Neural cell (in vitro differentiated cells): ENCODE measurements around the gene RBM14. TPM values are rescaled to one million over a fixed set of nuclear protein-coding genes. Genes with fewer than 3 reads are reported as not detected.

ENCODE experiments used
- H2AFZ ChIP-seq: fragments of 200-600, 300-800 bp; sonication (generic), shearing (Covaris generic); 2 replicates; pipeline ENCODE4 v1.6.0; 2014; ENCODE audit warnings: low read depth, mild to moderate bottlenecking, antibody characterized with exemption, low read length, moderate library complexity
- H3F3A ChIP-seq: fragments of 200-600 bp; shearing (Covaris generic); 2 replicates; pipeline ENCODE4 v1.6.1; 2016; ENCODE audit warnings: mild to moderate bottlenecking, moderate library complexity, mixed read lengths, antibody characterized with exemption, low read length; ENCODE audit not compliant: insufficient read depth, poor library complexity, severe bottlenecking
- H3K27ac ChIP-seq: fragments of 200-600, 300-800 bp; sonication (generic), shearing (Covaris generic); 2 replicates; pipeline ENCODE4 v1.5.1; 2014; ENCODE audit warnings: mild to moderate bottlenecking, low read length, moderate library complexity
- H3K27me3 ChIP-seq: fragments of 300-800, 200-600 bp; sonication (generic), shearing (Covaris generic); 2 replicates; pipeline ENCODE4 v1.6.0; 2014; ENCODE audit warnings: mild to moderate bottlenecking, low read depth, low read length, moderate library complexity; ENCODE audit not compliant: insufficient read depth
- H3K36me3 ChIP-seq: fragments of 300-800, 200-600 bp; sonication (generic), shearing (Covaris generic); 2 replicates; pipeline ENCODE4 v1.5.1; 2014; ENCODE audit warnings: mild to moderate bottlenecking, antibody characterized with exemption, low read length, moderate library complexity; ENCODE audit not compliant: insufficient read depth
- H3K4me2 ChIP-seq: fragments of 300-800, 200-600 bp; sonication (generic), shearing (Covaris generic); 2 replicates; pipeline ENCODE4 v1.6.0; 2014; ENCODE audit warnings: mild to moderate bottlenecking, low read length
- H3K4me3 ChIP-seq: fragments of 300-800, 200-600 bp; sonication (generic), shearing (Covaris generic); 2 replicates; pipeline ENCODE4 v1.5.1; 2014; ENCODE audit warnings: mild to moderate bottlenecking, low read length, moderate library complexity
- H3K79me2 ChIP-seq: fragments of 200-600 bp; shearing (Covaris generic); replicated peaks from 2 replicates; pipeline ENCODE4 v1.6.0; 2014; ENCODE audit warnings: mild to moderate bottlenecking, low read length, moderate library complexity; ENCODE audit not compliant: insufficient read depth
- H3K9ac ChIP-seq: fragments of 300-800, 200-600 bp; sonication (generic), shearing (Covaris generic); 2 replicates; pipeline ENCODE4 v1.6.1; 2016; ENCODE audit warnings: mild to moderate bottlenecking, low read length, mixed read lengths
- H3K9me2 ChIP-seq: fragments of 200-600 bp; shearing (Covaris generic); 2 replicates; pipeline ENCODE4 v1.6.1; 2016; ENCODE audit warnings: mild to moderate bottlenecking, low read length, mixed read lengths; ENCODE audit not compliant: insufficient read depth
- H3K9me3 ChIP-seq: fragments of 200-600, 300-800 bp; sonication (generic), shearing (Covaris generic); 2 replicates; pipeline ENCODE4 v1.6.1; 2016; ENCODE audit warnings: mild to moderate bottlenecking, mixed run types, low read length, moderate library complexity, mixed read lengths
- H4K20me1 ChIP-seq: fragments of 200-600 bp; shearing (Covaris generic); 2 replicates; pipeline ENCODE4 v1.6.1; 2016; ENCODE audit warnings: mild to moderate bottlenecking, mixed run types; ENCODE audit not compliant: insufficient read depth
- EP300 ChIP-seq: fragments of 450-650 bp; conservative IDR thresholded peaks from 2 replicates; pipeline ENCODE4 v1.6.1; 2014; ENCODE audit warnings: antibody characterized with exemption, mild to moderate bottlenecking, moderate library complexity; ENCODE audit not compliant: poor library complexity, severe bottlenecking
- EZH2 ChIP-seq: fragments of 200-600, 300-800 bp; shearing (Covaris generic), sonication (generic); IDR thresholded peaks from 2 replicates; pipeline ENCODE4 v1.6.1; 2014; ENCODE audit warnings: antibody characterized with exemption, low read length, borderline replicate concordance, mild to moderate bottlenecking; ENCODE audit not compliant: insufficient read depth, poor library complexity, severe bottlenecking
- MXI1 ChIP-seq: fragments of 450-650 bp; conservative IDR thresholded peaks from 2 replicates; pipeline ENCODE4 v1.6.1; 2014; ENCODE audit warnings: antibody characterized with exemption, mild to moderate bottlenecking; ENCODE audit not compliant: poor library complexity, severe bottlenecking
- POLR2AphosphoS5 ChIP-seq: IDR thresholded peaks from 2 replicates; pipeline ENCODE4 v1.6.1; 2012
- RAD21 ChIP-seq: fragments of 450-650 bp; conservative IDR thresholded peaks from 2 replicates; pipeline ENCODE4 v1.6.1; 2014; ENCODE audit warnings: antibody characterized with exemption, mild to moderate bottlenecking, moderate library complexity
- REST ChIP-seq: IDR thresholded peaks from 2 replicates; pipeline ENCODE4 v1.6.1; 2012; ENCODE audit warnings: borderline replicate concordance
- SMC3 ChIP-seq: fragments of 450-650 bp; conservative IDR thresholded peaks from 2 replicates; pipeline ENCODE4 v1.6.1; 2014; ENCODE audit warnings: antibody characterized with exemption, mild to moderate bottlenecking, moderate library complexity; ENCODE audit not compliant: poor library complexity
- TAF1 ChIP-seq: IDR thresholded peaks from 2 replicates; pipeline ENCODE4 v1.6.1; 2012; ENCODE audit warnings: low read depth
- polyA plus RNA-seq: library from polyadenylated mRNA; depleted of rRNA; stranded (reverse); fragments of >200 nt; gene quantifications from 2 replicates; pipeline ENCODE4 v1.2.3, GENCODE V29; 2014
- TF ChIP-seq, protein P1 (sequence below): fragments of 450-650 bp; IDR thresholded peaks from 2 replicates; pipeline ENCODE4 v1.5.1; 2014; ENCODE audit warnings: antibody characterized with exemption, mild to moderate bottlenecking, moderate library complexity; ENCODE audit not compliant: poor library complexity, severe bottlenecking

The RBM14 gene
- polyA plus RNA-seq, 1 donor from 2014 or later, result 43.0 TPM

DNA sequence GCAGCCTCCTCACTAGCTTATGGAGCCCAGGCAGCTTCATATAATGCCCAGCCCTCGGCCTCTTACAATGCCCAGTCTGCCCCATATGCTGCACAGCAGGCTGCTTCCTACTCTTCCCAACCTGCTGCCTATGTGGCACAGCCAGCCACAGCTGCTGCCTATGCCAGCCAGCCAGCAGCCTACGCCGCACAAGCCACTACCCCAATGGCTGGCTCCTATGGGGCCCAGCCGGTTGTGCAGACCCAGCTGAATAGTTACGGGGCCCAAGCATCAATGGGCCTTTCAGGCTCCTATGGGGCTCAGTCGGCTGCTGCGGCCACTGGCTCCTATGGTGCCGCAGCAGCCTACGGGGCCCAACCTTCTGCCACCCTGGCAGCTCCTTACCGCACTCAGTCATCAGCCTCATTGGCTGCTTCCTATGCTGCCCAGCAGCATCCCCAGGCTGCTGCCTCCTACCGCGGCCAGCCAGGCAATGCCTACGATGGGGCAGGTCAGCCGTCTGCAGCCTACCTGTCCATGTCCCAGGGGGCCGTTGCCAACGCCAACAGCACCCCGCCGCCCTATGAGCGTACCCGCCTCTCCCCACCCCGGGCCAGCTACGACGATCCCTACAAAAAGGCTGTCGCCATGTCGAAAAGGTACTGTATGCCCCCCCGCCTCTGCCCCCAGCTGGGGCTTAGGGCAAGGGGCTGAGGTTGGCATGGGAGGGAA is 8.8 kb downstream of the RBM14 start:
- TF ChIP-seq MXI1 (no peak), EP300 (no peak), RAD21 (no peak), EZH2 (no peak), SMC3 (no peak), POLR2AphosphoS5 (no peak), REST (no peak), TAF1 (no peak)
- TF ChIP-seq, protein P1, sequence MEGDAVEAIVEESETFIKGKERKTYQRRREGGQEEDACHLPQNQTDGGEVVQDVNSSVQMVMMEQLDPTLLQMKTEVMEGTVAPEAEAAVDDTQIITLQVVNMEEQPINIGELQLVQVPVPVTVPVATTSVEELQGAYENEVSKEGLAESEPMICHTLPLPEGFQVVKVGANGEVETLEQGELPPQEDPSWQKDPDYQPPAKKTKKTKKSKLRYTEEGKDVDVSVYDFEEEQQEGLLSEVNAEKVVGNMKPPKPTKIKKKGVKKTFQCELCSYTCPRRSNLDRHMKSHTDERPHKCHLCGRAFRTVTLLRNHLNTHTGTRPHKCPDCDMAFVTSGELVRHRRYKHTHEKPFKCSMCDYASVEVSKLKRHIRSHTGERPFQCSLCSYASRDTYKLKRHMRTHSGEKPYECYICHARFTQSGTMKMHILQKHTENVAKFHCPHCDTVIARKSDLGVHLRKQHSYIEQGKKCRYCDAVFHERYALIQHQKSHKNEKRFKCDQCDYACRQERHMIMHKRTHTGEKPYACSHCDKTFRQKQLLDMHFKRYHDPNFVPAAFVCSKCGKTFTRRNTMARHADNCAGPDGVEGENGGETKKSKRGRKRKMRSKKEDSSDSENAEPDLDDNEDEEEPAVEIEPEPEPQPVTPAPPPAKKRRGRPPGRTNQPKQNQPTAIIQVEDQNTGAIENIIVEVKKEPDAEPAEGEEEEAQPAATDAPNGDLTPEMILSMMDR, result no peak
- no peaks in the 10 kb centered on the region for H3K9me2 ChIP-seq
- no peak overlapping the region for H3K4me2 ChIP-seq
- H3K9ac ChIP-seq, result no peak overlapping the region
- H3K4me3 ChIP-seq, result no peak overlapping the region
- no peaks in the 10 kb centered on the region for H3F3A ChIP-seq
- H3K27me3 ChIP-seq, result no peaks in the 10 kb centered on the region
- no peak overlapping the region for H3K27ac ChIP-seq
- peaks cover 21% of the 10 kb centered on the region for H3K36me3 ChIP-seq
- H4K20me1 ChIP-seq, result peaks cover 33% of the 10 kb centered on the region
- H2AFZ ChIP-seq, result no peak overlapping the region
- no peaks in the 10 kb centered on the region for H3K9me3 ChIP-seq
- H3K79me2 ChIP-seq, result peaks cover 65% of the 10 kb centered on the region

DNA sequence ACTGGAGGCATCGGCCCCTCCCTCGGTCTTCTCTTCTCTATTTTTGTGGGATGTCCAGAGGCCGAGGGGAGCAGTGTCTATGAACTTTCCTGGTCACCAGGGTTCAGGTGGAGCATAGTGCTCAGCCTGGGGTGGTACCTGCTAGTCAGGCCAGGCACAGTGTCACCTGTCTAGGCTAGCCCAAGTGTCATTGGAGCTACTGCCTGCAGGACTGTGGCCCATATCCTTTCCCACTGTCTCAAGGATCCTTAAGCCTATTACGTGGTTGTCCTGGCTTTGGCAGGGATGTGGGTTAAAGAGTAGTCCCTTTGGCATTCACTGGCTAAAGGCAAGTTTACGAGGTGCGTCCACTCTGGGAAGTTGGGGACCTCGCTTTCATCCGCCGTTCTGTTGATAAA is 9.3 kb downstream of the RBM14 start:
- Histone ChIP-seq H3K9me3 (no peaks in the 10 kb centered on the region), H3K4me2 (no peak overlapping the region), H3F3A (no peaks in the 10 kb centered on the region), H3K79me2 (peaks cover 61% of the 10 kb centered on the region), H3K4me3 (no peak overlapping the region), H2AFZ (no peak overlapping the region), H3K9me2 (no peaks in the 10 kb centered on the region), H3K36me3 (peaks cover 21% of the 10 kb centered on the region), H3K9ac (no peak overlapping the region), H4K20me1 (peaks cover 32% of the 10 kb centered on the region), H3K27me3 (no peaks in the 10 kb centered on the region), H3K27ac (no peak overlapping the region)
- TF ChIP-seq SMC3, result no peak
- TF ChIP-seq, protein P1, result no peak
- no peak for TF ChIP-seq RAD21
- no peak for TF ChIP-seq EP300
- TF ChIP-seq MXI1, result no peak
- no peak for TF ChIP-seq REST
- no peak for TF ChIP-seq POLR2AphosphoS5
- TF ChIP-seq TAF1, result no peak
- TF ChIP-seq EZH2, result no peak
